Measurements from ENCODE around the gene CEP164.

- TF ChIP-seq, protein P1, sequence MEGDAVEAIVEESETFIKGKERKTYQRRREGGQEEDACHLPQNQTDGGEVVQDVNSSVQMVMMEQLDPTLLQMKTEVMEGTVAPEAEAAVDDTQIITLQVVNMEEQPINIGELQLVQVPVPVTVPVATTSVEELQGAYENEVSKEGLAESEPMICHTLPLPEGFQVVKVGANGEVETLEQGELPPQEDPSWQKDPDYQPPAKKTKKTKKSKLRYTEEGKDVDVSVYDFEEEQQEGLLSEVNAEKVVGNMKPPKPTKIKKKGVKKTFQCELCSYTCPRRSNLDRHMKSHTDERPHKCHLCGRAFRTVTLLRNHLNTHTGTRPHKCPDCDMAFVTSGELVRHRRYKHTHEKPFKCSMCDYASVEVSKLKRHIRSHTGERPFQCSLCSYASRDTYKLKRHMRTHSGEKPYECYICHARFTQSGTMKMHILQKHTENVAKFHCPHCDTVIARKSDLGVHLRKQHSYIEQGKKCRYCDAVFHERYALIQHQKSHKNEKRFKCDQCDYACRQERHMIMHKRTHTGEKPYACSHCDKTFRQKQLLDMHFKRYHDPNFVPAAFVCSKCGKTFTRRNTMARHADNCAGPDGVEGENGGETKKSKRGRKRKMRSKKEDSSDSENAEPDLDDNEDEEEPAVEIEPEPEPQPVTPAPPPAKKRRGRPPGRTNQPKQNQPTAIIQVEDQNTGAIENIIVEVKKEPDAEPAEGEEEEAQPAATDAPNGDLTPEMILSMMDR (IDR thresholded peaks at IDR 0.05; ENCODE audit: control extremely low read depth in 1 of 3, insufficient read depth in 1 of 3, low read depth in 1 of 3, low read length in 3 of 3): no peak
- TF ChIP-seq POU5F1 (IDR thresholded peaks at IDR 0.05; ENCODE audit: low read depth, low read length): no peak
- TF ChIP-seq RFX5 (IDR thresholded peaks at IDR 0.05; ENCODE audit: borderline replicate concordance, low read depth, low read length): no peak
- no peak for TF ChIP-seq RNF2 (IDR thresholded peaks at IDR 0.05; ENCODE audit: borderline replicate concordance, low read depth, low read length, missing control alignments, poor library complexity, severe bottlenecking)
- no peak for TF ChIP-seq RXRA (IDR thresholded peaks at IDR 0.05; ENCODE audit: insufficient read depth, low read depth, low read length)
- TF ChIP-seq CBX5 (IDR thresholded peaks at IDR 0.05; ENCODE audit: low read depth, low read length): no peak
- TF ChIP-seq, protein P2, sequence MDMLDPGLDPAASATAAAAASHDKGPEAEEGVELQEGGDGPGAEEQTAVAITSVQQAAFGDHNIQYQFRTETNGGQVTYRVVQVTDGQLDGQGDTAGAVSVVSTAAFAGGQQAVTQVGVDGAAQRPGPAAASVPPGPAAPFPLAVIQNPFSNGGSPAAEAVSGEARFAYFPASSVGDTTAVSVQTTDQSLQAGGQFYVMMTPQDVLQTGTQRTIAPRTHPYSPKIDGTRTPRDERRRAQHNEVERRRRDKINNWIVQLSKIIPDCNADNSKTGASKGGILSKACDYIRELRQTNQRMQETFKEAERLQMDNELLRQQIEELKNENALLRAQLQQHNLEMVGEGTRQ (IDR thresholded peaks at IDR 0.05; ENCODE audit: low read length): no peak
- no peak for TF ChIP-seq RAD21 (IDR thresholded peaks at IDR 0.05 in 1 of 2, conservative IDR thresholded peaks at IDR 0.05 in 1 of 2; ENCODE audit: low read depth in 2 of 2, low read length in 2 of 2)
Measured at GRCh38 chr11:117361432-117361831, 33.8 kb downstream of the CEP164 start.
